Measurements from ENCODE around the gene ERP44. TPM values are rescaled to one million over a fixed set of nuclear protein-coding genes. Genes with fewer than 3 reads are reported as not detected.
"Not testable (repeated sequence)": the region's sequence is repeated elsewhere in the genome, so short reads cannot be mapped to it uniquely, and the experiment has no call there.

ERP44 gene
- total RNA-seq, 2 experiments from 2014 or later, result 16.0 to 19.6 TPM

DNA sequence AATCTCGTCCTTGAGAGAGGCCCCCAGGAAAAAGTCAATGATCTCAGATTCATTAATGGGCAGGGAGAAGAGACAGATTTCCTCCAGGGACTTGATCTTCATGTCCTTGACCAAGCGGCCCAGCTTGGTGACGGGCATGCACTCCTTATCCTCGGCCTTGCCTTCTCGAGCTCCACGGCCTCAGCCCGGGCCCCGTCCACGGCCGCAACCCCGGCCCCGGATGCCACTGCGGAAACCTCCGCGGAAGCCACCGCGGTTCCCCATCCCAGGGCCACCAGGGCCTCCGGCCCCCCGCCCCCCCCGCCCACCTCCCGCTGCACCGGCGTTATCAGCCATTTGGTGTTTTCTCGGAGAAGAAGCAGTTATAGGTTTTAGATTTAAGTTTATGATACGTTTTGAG, 18.5 kb upstream of the ERP44 start:
- H3K9me3 Mint-ChIP-seq (ENCODE audit: low read depth), result no peaks in the 10 kb centered on the region
- DNase-seq (no peak), ATAC-seq (no peak)
- no peaks in the 10 kb centered on the region for H3K27me3 Mint-ChIP-seq
- H3K4me1 Mint-ChIP-seq, result peaks cover 9% of the 10 kb centered on the region
- no peak overlapping the region for H3K27ac Mint-ChIP-seq
- CTCF ChIA-PET, result no interaction called here
- no peak overlapping the region for H3K4me3 Mint-ChIP-seq
- H3K36me3 Mint-ChIP-seq, result peaks cover 19% of the 10 kb centered on the region

DNA sequence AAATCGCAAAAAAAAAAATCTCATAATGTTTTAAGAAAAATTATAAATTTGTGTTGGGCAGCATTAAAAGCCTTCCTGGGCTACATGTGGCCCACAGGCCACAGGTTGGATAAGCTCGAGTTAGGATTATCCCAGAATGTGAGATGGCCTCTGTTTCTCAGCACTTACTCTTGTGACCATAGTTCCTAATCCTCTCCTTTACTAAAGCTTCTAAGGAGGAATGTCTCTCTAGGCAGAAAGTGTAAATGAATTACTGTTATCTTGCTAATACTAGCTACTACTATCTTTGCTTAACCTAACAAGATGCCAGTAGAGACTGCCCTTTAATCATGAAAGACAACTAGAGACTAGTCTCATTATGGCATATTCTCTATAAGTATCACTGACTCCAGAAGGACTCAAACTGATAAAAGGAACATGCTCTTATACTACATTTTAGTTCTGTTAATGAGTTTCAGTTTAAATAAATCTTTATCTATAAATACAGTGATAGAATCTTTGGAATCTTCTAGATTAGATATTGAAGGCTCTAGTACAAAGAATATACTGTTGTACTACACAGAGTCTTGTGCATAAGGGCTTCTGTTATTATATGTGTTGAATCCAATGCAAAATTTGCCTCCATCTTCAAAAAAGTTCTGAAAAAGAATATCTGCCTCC, 14.0 kb upstream of the ERP44 start:
- Mint-ChIP-seq H3K27me3 (no peaks in the 10 kb centered on the region), H3K9me3 (ENCODE audit: low read depth) (no peaks in the 10 kb centered on the region), H3K4me1 (peaks cover 2% of the 10 kb centered on the region), H3K4me3 (no peak overlapping the region), H3K36me3 (peaks cover 12% of the 10 kb centered on the region), H3K27ac (no peak overlapping the region)
- ATAC-seq (no peak), DNase-seq (no peak)
- CTCF ChIA-PET, result interaction anchor here (0.6 to 1.4 kb wide), 2 partner anchors 23 to 43 kb away, joined by 3 to 5 read pairs; no protein-coding TSS in a partner anchor

DNA sequence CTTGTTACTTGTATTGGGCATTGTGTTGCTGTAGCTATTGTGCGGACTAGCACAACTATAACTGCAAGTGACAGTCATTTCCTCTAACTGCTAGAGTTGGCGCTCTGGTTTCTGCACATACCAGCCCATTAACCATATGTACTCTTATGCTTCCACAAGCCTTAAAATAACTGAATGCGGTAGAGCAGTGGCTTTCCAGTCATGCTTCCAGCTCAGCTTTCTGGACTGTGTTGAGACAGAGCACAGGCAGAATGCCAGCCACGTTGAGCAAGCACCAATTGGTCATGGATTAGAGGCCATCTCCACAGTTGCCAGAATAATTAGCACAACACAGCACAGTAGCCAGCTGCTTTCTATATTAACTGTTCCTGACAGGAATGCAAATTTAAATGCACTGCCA, 12.4 kb upstream of the ERP44 start:
- DNase-seq (no peak), ATAC-seq (no peak)
- no peak overlapping the region for H3K4me3 Mint-ChIP-seq
- peaks cover 12% of the 10 kb centered on the region for H3K36me3 Mint-ChIP-seq
- no peak overlapping the region for H3K27ac Mint-ChIP-seq
- no peaks in the 10 kb centered on the region for H3K27me3 Mint-ChIP-seq
- CTCF ChIA-PET, result no interaction called here
- H3K4me1 Mint-ChIP-seq, result peaks cover 2% of the 10 kb centered on the region
- H3K9me3 Mint-ChIP-seq (ENCODE audit: low read depth), result no peaks in the 10 kb centered on the region

DNA sequence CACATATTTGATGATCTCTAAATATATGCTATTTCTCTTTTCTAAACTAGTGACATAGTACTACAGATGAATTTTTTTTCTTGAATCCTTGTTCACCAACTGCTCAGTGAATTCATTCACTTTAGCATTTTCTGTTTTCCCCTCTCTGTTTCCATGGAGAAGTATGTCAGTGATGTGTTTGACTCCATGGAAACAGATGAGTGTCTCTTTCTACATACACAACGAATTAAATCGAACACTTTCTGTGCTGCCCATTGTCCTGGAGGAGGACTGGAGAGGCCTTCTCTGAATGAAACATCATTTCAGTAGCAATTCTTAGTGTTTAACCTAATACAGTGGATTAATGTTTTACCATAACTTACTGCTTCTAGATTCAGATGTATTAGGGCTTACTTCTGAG, 9.8 kb upstream of the ERP44 start:
- Mint-ChIP-seq H3K4me1 (no peaks in the 10 kb centered on the region), H3K4me3 (no peak overlapping the region), H3K9me3 (ENCODE audit: low read depth) (no peaks in the 10 kb centered on the region), H3K27me3 (no peaks in the 10 kb centered on the region), H3K27ac (no peak overlapping the region), H3K36me3 (peaks cover 9% of the 10 kb centered on the region)
- CTCF ChIA-PET, result no interaction called here
- DNase-seq (no peak), ATAC-seq (no peak)

DNA sequence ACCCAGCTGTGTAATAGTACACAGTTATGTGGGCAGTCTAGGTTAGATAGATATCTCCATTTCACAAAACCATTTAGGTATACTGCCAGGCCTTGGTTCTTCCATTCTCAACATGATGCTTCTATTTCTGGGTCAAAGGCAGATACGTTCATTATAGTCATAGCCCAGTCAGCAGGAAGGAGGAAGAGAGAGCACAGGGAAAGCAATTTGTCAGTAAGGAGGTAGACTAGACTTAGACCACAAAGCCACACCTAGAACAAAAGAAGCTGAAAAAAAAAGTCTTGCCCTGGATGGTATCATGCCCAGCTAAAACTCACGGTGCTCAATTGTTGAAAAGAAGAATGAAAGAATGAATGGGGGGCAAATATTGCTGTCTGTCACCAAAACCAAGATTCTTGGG, 7.8 kb upstream of the ERP44 start:
- Mint-ChIP-seq H3K36me3 (peaks cover 10% of the 10 kb centered on the region), H3K4me3 (no peak overlapping the region), H3K4me1 (no peaks in the 10 kb centered on the region), H3K27me3 (no peaks in the 10 kb centered on the region), H3K27ac (no peak overlapping the region), H3K9me3 (ENCODE audit: low read depth) (no peaks in the 10 kb centered on the region)
- CTCF ChIA-PET, result no interaction called here
- DNase-seq (no peak), ATAC-seq (no peak)

DNA sequence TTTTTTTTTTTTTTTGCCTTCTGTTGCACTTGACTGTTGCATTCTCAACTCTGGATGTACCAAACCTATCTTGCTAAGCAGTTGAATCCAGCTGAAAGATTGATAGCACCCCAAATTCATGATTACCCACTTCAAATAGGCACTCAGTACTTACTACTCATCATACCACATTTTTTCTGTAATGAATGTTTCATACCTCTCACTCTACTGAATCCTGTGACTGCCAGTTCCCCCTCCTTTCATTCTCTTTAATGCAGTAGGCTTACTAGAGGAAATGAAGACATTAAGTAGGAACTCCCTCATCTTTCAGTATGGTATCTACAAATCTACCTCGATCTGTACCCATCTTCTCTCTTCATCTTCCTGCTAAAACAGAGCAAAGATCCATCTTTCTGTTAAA, 7.1 kb upstream of the ERP44 start:
- no peak for DNase-seq
- CTCF ChIA-PET, result interaction anchor here (0.7 kb wide), 1 partner anchor 1989 kb away, joined by 7 read pairs; no protein-coding TSS in a partner anchor
- H3K36me3 Mint-ChIP-seq, result peaks cover 10% of the 10 kb centered on the region
- H3K4me1 Mint-ChIP-seq, result no peaks in the 10 kb centered on the region
- no peaks in the 10 kb centered on the region for H3K27me3 Mint-ChIP-seq
- H3K9me3 Mint-ChIP-seq (ENCODE audit: low read depth), result no peaks in the 10 kb centered on the region
- ATAC-seq, result no peak
- no peak overlapping the region for H3K4me3 Mint-ChIP-seq
- H3K27ac Mint-ChIP-seq, result no peak overlapping the region

DNA sequence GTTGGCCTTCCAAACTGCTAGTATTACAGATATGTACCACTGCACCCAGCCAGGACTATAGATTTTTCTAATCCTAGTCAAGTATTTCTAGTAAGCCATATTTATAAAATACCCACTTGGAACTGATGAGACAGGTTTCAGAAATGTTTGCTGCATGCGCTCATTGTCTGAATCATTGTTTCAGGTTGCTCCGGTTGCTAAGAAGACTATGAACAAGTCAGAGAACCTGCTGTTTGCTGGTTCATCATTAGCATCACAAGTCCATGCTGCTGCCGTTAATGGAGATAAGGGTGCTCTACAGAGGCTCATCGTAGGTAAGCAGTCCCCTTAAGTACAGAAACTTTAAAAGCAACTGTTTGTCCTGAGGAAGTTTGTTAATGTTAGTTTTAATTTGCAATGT, 5.5 kb upstream of the ERP44 start:
- Mint-ChIP-seq H3K36me3 (peaks cover 9% of the 10 kb centered on the region), H3K27ac (no peak overlapping the region), H3K4me3 (no peak overlapping the region), H3K4me1 (peaks cover 5% of the 10 kb centered on the region), H3K9me3 (ENCODE audit: low read depth) (no peaks in the 10 kb centered on the region), H3K27me3 (no peaks in the 10 kb centered on the region)
- ATAC-seq (no peak), DNase-seq (no peak)
- CTCF ChIA-PET, result interaction anchor here (1.2 kb wide), 1 partner anchor 18 kb away, joined by 3 read pairs; no protein-coding TSS in a partner anchor

DNA sequence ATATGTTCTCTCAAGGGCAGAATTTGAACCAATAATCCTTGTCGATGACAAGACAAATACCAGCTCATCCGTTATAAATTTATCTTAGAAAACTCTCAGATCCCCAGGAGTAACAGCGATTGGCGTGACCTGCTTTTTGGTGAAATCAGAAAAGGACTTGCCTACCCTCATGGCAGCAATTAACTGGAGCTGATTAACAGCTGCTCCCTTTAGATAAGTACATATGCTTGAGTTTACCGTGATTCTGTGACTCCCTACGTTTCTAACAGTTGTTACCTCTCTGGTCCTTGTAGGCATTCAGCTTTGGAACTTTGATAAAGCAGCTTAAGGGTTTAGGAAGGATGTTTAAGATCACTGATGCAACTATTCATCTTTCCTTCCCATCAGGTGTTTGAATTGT, 2.8 kb upstream of the ERP44 start:
- Mint-ChIP-seq H3K27ac (no peak overlapping the region), H3K36me3 (peaks cover 9% of the 10 kb centered on the region), H3K4me3 (no peak overlapping the region), H3K4me1 (peaks cover 13% of the 10 kb centered on the region), H3K27me3 (no peaks in the 10 kb centered on the region), H3K9me3 (ENCODE audit: low read depth) (no peaks in the 10 kb centered on the region)
- CTCF ChIA-PET, result interaction anchor here (0.8 kb wide), 1 partner anchor 121 kb away, joined by 4 read pairs; no protein-coding TSS in a partner anchor
- no peak for ATAC-seq
- DNase-seq, result no peak

DNA sequence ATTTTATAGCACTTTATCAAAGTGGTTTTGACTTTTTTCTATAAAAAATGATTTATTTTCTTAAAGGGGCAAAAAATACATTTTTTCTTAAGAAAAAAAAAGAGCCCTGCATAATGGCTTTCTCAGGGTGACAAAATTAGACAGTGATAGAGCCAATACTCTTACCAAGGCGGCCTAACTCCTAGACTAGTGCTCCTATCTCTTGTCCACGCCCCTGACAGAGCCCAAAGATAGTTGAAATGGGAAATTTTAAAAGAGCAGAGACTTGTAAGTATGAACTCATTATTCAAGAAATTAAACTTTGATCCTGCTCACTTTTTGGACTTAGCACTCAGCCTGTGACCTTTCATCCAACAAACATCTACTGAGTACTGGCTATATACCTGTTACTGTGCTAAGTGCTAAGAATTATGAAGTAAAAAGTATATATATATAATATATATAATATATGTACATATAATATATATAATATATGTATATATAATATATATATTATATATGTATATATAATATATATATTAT, 1.4 kb upstream of the ERP44 start:
- no peaks in the 10 kb centered on the region for H3K9me3 Mint-ChIP-seq (ENCODE audit: low read depth)
- no peaks in the 10 kb centered on the region for H3K27me3 Mint-ChIP-seq
- H3K4me1 Mint-ChIP-seq, result peaks cover 21% of the 10 kb centered on the region
- no peak for DNase-seq
- peak overlapping the region; percentile 95 for H3K27ac Mint-ChIP-seq
- ATAC-seq, result no peak
- CTCF ChIA-PET, result no interaction called here
- H3K4me3 Mint-ChIP-seq, result peak overlapping the region; percentile 99
- peaks cover 9% of the 10 kb centered on the region for H3K36me3 Mint-ChIP-seq

DNA sequence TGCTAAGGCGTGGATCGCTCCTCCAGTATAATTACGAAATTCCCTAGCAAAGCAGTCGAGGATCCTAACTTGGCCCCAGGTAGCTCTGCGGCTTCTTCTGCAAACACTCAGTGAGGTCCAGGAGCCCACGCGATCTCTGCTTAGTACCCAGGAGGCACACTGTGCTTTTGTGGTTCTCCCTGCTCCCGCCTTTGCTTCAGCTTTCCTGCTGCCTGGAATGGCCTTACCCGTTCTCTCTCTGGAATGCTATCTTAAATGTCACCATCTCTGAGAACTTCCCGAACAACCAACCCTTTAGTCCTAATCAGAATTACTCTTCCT, 882 bp upstream of the ERP44 start:
- Mint-ChIP-seq H3K36me3 (peaks cover 7% of the 10 kb centered on the region), H3K27ac (peak overlapping the region; percentile 95), H3K27me3 (no peaks in the 10 kb centered on the region), H3K4me1 (peaks cover 23% of the 10 kb centered on the region), H3K4me3 (peak overlapping the region; percentile 99), H3K9me3 (ENCODE audit: low read depth) (no peaks in the 10 kb centered on the region)
- ATAC-seq (peak; percentile 1), DNase-seq (peak; percentile 44)
- CTCF ChIA-PET, result no interaction called here

DNA sequence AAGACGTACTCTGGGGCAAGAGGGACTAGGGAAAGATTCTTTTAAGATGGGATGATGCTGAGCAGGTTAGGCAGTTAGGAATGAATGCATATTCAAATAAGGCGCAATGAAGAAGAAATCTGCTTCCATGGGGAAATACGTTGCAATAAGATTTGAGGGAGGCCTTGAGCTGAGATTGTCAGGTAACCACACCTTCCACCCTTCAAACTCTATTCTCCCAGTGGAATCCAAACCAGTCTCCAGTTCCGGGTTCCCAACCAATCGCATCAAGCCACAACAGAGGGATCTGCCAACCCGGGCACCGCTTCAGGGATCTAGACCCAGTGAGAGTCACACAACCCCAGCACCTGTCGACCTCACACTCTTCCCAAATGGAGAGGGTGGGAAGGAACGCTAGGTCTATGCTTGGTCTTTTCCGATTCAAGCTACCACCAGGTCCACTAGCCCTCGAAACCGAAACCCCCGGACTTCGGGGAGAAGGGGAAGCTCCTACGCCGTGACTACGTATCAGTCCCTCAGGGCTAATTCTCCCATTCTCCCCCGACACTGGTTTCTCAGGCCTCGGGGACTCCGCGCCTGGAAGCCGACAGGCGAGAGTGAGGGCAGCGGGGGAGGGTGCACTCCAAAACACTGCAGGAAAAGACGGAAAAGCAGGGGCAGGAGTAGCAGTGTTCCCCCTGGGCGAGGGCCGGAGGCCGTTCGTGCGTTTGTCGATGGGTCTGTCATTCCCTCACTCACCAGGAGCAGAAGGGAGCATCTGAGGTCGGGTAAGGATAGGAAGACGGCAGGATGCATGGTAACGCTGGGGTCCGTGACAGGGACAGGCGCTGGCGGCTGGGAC, 534 bp downstream of the ERP44 start:
- H3K27ac Mint-ChIP-seq, result peak overlapping the region; percentile 95
- peak overlapping the region; percentile 99 for H3K4me3 Mint-ChIP-seq
- H3K9me3 Mint-ChIP-seq (ENCODE audit: low read depth), result no peaks in the 10 kb centered on the region
- peaks cover 7% of the 10 kb centered on the region for H3K36me3 Mint-ChIP-seq
- H3K27me3 Mint-ChIP-seq, result no peaks in the 10 kb centered on the region
- peak; percentile 5 for ATAC-seq
- CTCF ChIA-PET, result no interaction called here
- peak; percentile 58 for DNase-seq
- H3K4me1 Mint-ChIP-seq, result peaks cover 29% of the 10 kb centered on the region

DNA sequence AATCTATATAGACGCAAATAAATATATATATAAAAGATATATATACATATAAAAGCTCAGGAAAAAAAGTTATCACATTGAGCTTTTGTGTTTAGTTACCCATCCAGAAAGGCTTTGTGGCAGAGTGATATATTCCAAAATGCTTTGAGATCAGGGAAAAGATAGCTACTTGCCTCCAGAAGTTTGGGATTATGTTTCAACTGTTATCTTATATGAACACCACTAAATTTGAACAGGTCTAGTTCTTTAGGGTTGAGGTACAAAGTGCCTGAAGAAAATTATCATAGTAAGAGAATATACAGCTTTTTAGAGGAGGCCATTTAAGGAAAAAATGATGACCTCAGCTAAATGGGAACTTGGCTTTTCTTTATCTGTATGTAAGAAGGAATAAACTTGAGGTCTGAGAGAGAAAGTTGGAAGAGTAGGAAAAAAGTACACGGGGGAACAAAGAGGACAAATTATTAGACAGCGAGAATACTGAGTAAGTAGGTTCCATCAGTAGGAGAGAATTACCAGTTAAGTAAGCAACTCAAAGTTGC, 2.4 kb downstream of the ERP44 start:
- CTCF ChIA-PET, result no interaction called here
- H3K4me1 Mint-ChIP-seq, result peaks cover 32% of the 10 kb centered on the region
- peaks cover 9% of the 10 kb centered on the region for H3K36me3 Mint-ChIP-seq
- DNase-seq, result no peak
- no peaks in the 10 kb centered on the region for H3K27me3 Mint-ChIP-seq
- no peak overlapping the region for H3K27ac Mint-ChIP-seq
- no peak for ATAC-seq
- no peaks in the 10 kb centered on the region for H3K9me3 Mint-ChIP-seq (ENCODE audit: low read depth)
- peak overlapping the region; percentile 9 for H3K4me3 Mint-ChIP-seq

DNA sequence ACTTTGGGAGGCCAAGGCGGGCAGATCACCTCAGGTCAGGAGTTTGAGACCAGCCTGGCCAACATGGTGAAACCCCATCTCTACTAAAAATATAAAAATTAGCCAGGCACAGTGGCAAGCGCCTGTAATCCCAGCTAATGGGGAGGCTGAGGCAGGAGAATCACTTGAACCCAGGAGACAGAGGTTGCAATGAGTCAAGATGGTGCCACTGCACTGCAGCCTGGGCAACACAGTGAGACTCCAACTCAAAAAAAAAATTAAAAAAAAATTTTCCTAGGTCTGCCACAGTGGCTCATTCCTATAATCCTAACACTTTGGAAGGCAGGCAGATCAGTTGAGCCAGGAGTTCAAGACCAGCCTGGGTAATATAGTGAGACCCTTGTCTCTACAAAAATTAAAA, 4.4 kb downstream of the ERP44 start:
- ATAC-seq; H3K4me3 Mint-ChIP-seq; H3K9me3 Mint-ChIP-seq (ENCODE audit: low read depth); H3K27me3 Mint-ChIP-seq; H3K27ac Mint-ChIP-seq; H3K36me3 Mint-ChIP-seq; DNase-seq: not testable (repeated sequence)
- peaks cover 30% of the 10 kb centered on the region for H3K4me1 Mint-ChIP-seq
- CTCF ChIA-PET, result interaction anchor here (0.8 to 1.6 kb wide), 2 partner anchors 66 to 123 kb away, joined by 3 read pairs; no protein-coding TSS in a partner anchor

DNA sequence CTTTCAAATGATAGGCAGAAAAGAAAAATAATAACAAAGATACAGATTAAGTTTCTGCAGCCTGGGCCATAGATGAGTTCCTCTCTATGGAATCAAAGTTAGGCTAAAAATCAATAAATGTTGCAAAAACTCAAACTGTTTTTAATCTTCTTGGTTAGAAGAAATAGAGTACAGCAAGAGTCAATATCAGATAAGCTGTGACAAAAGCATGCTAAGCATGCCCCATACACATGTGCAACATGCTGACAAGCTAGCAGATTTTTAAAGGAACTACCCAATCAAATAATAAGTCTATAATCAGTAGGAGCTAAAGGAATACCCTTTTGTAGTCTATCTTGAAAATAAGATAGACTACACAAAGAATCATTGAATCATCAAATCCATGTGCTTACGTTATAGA, 6.7 kb downstream of the ERP44 start:
- CTCF ChIA-PET, result no interaction called here
- peaks cover 42% of the 10 kb centered on the region for H3K4me1 Mint-ChIP-seq
- peaks cover 10% of the 10 kb centered on the region for H3K36me3 Mint-ChIP-seq
- ATAC-seq (no peak), DNase-seq (no peak)
- H3K27ac Mint-ChIP-seq, result no peak overlapping the region
- no peak overlapping the region for H3K4me3 Mint-ChIP-seq
- no peaks in the 10 kb centered on the region for H3K27me3 Mint-ChIP-seq
- no peaks in the 10 kb centered on the region for H3K9me3 Mint-ChIP-seq (ENCODE audit: low read depth)

Measured in activated CD8-positive, alpha-beta memory T cell treated with anti-CD3 and anti-CD28 coated beads, Interleukin-2, amount 10 ng/mL, durations not matched to agents 7 days and 5 days (primary cell).